GM21528 (cell line): Measurements from ENCODE around the gene COL21A1.

Experiments used
- ATAC-seq: cut with Tn5 transposase; IDR thresholded peaks from one replicate; pipeline ENCODE4 v1.9.1; 2021; ENCODE audit warnings: mild to moderate bottlenecking, moderate library complexity; ENCODE audit not compliant: unreplicated experiment, low FRiP score

Gene COL21A1

GRCh38 chr6:56058636-56059035 lies 188.7 kb downstream of the COL21A1 start:
- no peak for ATAC-seq

- no peak for ATAC-seq
These were observed 192.2 kb downstream of the COL21A1 start for GRCh38 chr6:56055081-56055704.

GRCh38 chr6:56051202-56051598 lies 196.2 kb downstream of the COL21A1 start:
- ATAC-seq = no peak

GRCh38 chr6:56050530-56051201 lies 196.7 kb downstream of the COL21A1 start:
- ATAC-seq = no peak

GRCh38 chr6:56048601-56049000 lies 198.8 kb downstream of the COL21A1 start:
- ATAC-seq = no peak

- ATAC-seq = no peak
These were observed 199.3 kb downstream of the COL21A1 start for GRCh38 chr6:56047931-56048540.

GRCh38 chr6:56046576-56046975 lies 200.8 kb downstream of the COL21A1 start:
- no peak for ATAC-seq

- ATAC-seq = no peak
These were observed 203.6 kb downstream of the COL21A1 start for GRCh38 chr6:56043761-56044160.

- no peak for ATAC-seq
These were observed 204.3 kb downstream of the COL21A1 start for GRCh38 chr6:56043076-56043475.

- no peak for ATAC-seq
These were observed 205.8 kb downstream of the COL21A1 start for GRCh38 chr6:56041591-56041990.

GRCh38 chr6:56040889-56041301 lies 206.5 kb downstream of the COL21A1 start:
- ATAC-seq = no peak

- ATAC-seq = no peak
These were observed 207.2 kb downstream of the COL21A1 start for GRCh38 chr6:56040223-56040622.

GRCh38 chr6:56038764-56039163 lies 208.6 kb downstream of the COL21A1 start:
- ATAC-seq = no peak

GRCh38 chr6:56037601-56038000 lies 209.8 kb downstream of the COL21A1 start:
- no peak for ATAC-seq

- no peak for ATAC-seq
These were observed 210.3 kb downstream of the COL21A1 start for GRCh38 chr6:56036916-56037600.

- no peak for ATAC-seq
These were observed 214.0 kb downstream of the COL21A1 start for GRCh38 chr6:56033401-56033800.

GRCh38 chr6:56032715-56033260 lies 214.6 kb downstream of the COL21A1 start:
- ATAC-seq = no peak

- ATAC-seq = no peak
These were observed 219.5 kb downstream of the COL21A1 start for GRCh38 chr6:56027865-56028264.

- no peak for ATAC-seq
These were observed 220.8 kb downstream of the COL21A1 start for GRCh38 chr6:56026455-56027180.

- no peak for ATAC-seq
These were observed 221.6 kb downstream of the COL21A1 start for GRCh38 chr6:56025795-56026194.
